Astrocyte of the cerebellum (primary cell): Measurements from ENCODE around the gene YWHAB.
A peak's percentile ranks its signal among the peaks of the same experiment; 100 is the strongest.

Source experiments
- DNase-seq: peaks from one replicate; pipeline ENCODE4 v3.0.0-alpha.2; 2011; ENCODE audit warnings: low read depth
- H3K4me3 ChIP-seq: 2 replicates; pipeline ENCODE4 v1.5.1; 2011; ENCODE audit warnings: mild to moderate bottlenecking, low read depth, low read length, moderate library complexity
- CTCF ChIP-seq: IDR thresholded peaks from 2 replicates; pipeline ENCODE4 v1.5.1; 2012; ENCODE audit warnings: low read length, low read depth, moderate library complexity, mild to moderate bottlenecking; ENCODE audit errors: missing control alignments
- in situ Hi-C: cut with HindIII; loops from 2 replicates; pipeline ENCODE4 v1.10.0; 2017; ENCODE audit warnings: low sequenced_read_pairs

Gene YWHAB

GRCh38 chr20:44900231-44900854 is 14.8 kb downstream of the YWHAB start:
- no peak for TF ChIP-seq CTCF
- no peak for DNase-seq
- in situ Hi-C loops: no loop called here
- H3K4me3 ChIP-seq: no peak overlapping the region

- H3K4me3 ChIP-seq: no peak overlapping the region
- in situ Hi-C loops: no loop called here
- no peak for DNase-seq
- no peak for TF ChIP-seq CTCF
These were observed 16.5 kb downstream of the YWHAB start for GRCh38 chr20:44901974-44902373.

- in situ Hi-C loops: no loop called here
- no peak overlapping the region for H3K4me3 ChIP-seq
- DNase-seq: no peak
- TF ChIP-seq CTCF: no peak
These were observed 18.9 kb downstream of the YWHAB start for GRCh38 chr20:44904377-44904776.

- in situ Hi-C loops: no loop called here
- DNase-seq: no peak
These were observed 23.7 kb downstream of the YWHAB start for GRCh38 chr20:44908987-44909871.

GRCh38 chr20:44909872-44910689 is 24.6 kb downstream of the YWHAB start, which contains the start of gene PABPC1L:
Gene PABPC1L (plus strand): TSS chr20:44910060. CDS start chr20:44910144, 84 bp downstream.
- TF ChIP-seq CTCF: no peak
- in situ Hi-C loops: no loop called here
- H3K4me3 ChIP-seq: peak within 1 kb of the TSS; percentile 74
- DNase-seq: no peak

More at GRCh38 chr20:44908987-44909871, 23.7 kb downstream of the YWHAB start:
- H3K4me3 ChIP-seq: peak overlapping the region; percentile 74
- TF ChIP-seq CTCF: no peak

- no peak for DNase-seq
- no peak for TF ChIP-seq CTCF
- in situ Hi-C loops: no loop called here
- H3K4me3 ChIP-seq: peak overlapping the region; percentile 74
These were observed 25.3 kb downstream of the YWHAB start for GRCh38 chr20:44910690-44911262.
